Measurements from ENCODE around the gene CXCL1. TPM values are rescaled to one million over a fixed set of nuclear protein-coding genes. Genes with fewer than 3 reads are reported as not detected.

The CXCL1 gene
- total RNA-seq, 2 donors from 2014 or later: 0.68 to 8.7 TPM

GRCh38 chr4:73914071-73914470 is 44.9 kb downstream of the CXCL1 start:
- H3K4me1 ChIP-seq (ENCODE audit: control insufficient read depth in 1 of 2, low read depth in 2 of 2): no peaks in the 10 kb centered on the region
- H3K4me3 ChIP-seq: no peak overlapping the region
- no peaks in the 10 kb centered on the region for H3K36me3 ChIP-seq
- no peak overlapping the region for H3K27ac ChIP-seq
- TF ChIP-seq CTCF (IDR thresholded peaks at IDR 0.05): no peak
- ATAC-seq (ENCODE audit: insufficient number of reproducible peaks, low FRiP score, low read depth) (no peak), DNase-seq (ENCODE audit: low spot score) (no peak)
- no peaks in the 10 kb centered on the region for H3K9me3 ChIP-seq
- no peaks in the 10 kb centered on the region for H3K27me3 ChIP-seq (replicated peaks; ENCODE audit: insufficient read depth)

DNA sequence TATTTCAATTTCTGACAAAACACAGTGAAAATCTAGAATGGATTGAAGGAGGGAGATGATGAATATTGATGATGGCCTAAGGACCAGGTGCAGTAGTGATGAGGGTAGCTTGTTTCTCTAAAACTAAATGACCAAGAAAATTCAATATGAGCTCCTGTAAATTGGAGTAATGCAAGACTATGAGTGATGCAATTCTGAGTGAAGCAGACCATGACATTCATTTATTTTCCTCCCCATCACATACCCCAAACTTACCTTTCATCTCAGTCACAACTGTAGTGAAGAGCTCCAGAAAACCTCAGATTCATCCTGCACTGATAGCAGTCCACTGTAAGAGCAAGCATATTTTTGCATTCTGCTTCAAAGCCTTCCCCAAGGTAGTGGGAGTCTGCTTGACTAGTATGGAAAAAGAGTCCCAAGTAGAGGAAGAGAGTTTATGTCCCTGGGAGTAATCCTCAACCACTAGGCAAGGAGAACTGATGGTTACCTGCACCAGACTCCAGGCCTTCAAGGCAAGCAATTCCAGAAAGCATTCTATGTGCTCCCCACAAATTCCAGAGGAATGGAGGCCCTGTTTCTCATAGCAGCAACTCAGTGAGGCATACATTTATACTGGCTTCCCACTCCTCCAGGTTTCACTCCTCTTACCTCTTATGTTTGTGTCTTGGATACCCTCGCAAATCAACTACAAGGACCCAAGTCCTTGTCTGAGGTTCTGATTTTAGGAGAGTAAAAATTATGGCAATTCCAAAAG is 47.2 kb downstream of the CXCL1 start:
- DNase-seq (ENCODE audit: low spot score) (no peak), ATAC-seq (ENCODE audit: insufficient number of reproducible peaks, low FRiP score, low read depth) (no peak)
- Histone ChIP-seq H3K4me3 (no peak overlapping the region), H3K27me3 (replicated peaks; ENCODE audit: insufficient read depth) (no peaks in the 10 kb centered on the region), H3K36me3 (no peaks in the 10 kb centered on the region), H3K4me1 (ENCODE audit: control insufficient read depth in 1 of 2, low read depth in 2 of 2) (no peaks in the 10 kb centered on the region), H3K27ac (no peak overlapping the region), H3K9me3 (no peaks in the 10 kb centered on the region)
- TF ChIP-seq CTCF (IDR thresholded peaks at IDR 0.05): no peak

DNA sequence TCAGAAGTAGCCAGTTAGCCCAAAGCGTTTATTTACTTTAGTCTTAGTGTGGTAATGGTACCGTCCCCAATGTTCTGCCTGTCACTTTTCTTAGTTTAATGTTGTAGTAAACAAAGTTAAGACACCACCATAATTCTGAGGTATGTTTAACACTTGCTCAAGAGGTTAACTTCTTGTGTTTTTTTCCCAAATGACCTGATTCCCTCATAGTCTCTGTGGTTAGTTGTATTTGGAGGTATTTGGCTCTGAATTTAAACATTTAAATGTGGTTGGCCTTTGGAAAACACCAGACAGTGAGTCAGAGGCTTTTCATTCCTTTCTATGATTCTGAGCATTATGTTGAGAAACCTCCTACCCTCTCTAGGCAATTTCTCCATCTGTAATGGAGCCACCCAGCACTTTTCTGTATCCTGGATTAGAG is 47.9 kb downstream of the CXCL1 start:
- ATAC-seq (ENCODE audit: insufficient number of reproducible peaks, low FRiP score, low read depth) (no peak), DNase-seq (ENCODE audit: low spot score) (no peak)
- no peak for TF ChIP-seq CTCF (IDR thresholded peaks at IDR 0.05)
- H3K27me3 ChIP-seq (replicated peaks; ENCODE audit: insufficient read depth): no peaks in the 10 kb centered on the region
- H3K9me3 ChIP-seq: no peaks in the 10 kb centered on the region
- H3K4me3 ChIP-seq: no peak overlapping the region
- H3K4me1 ChIP-seq (ENCODE audit: control insufficient read depth in 1 of 2, low read depth in 2 of 2): no peaks in the 10 kb centered on the region
- H3K36me3 ChIP-seq: no peaks in the 10 kb centered on the region
- H3K27ac ChIP-seq: no peak overlapping the region

DNA sequence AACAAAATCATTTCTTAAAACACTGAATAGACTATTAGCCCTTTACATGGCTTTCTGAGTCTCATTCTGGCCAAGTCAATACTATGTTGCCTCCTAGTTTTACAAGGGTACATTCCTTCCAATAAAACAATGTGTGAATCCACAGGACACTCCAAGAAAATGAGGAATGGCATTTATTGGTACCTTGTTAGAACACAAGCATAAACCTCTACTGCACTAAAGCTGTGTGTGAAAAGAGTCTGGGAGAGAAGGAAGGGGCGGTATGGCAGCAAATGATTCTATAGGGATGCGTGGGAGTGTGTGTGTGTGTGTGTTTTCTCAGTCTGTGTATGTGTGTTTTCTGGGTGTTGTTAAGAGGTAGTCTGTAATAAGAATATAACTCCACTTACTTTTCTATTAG is 48.9 kb downstream of the CXCL1 start:
- H3K9me3 ChIP-seq: no peaks in the 10 kb centered on the region
- no peak overlapping the region for H3K27ac ChIP-seq
- H3K4me3 ChIP-seq: no peak overlapping the region
- no peaks in the 10 kb centered on the region for H3K27me3 ChIP-seq (replicated peaks; ENCODE audit: insufficient read depth)
- no peaks in the 10 kb centered on the region for H3K4me1 ChIP-seq (ENCODE audit: control insufficient read depth in 1 of 2, low read depth in 2 of 2)
- TF ChIP-seq CTCF (IDR thresholded peaks at IDR 0.05): no peak
- ATAC-seq (ENCODE audit: insufficient number of reproducible peaks, low FRiP score, low read depth) (no peak), DNase-seq (ENCODE audit: low spot score) (no peak)
- no peaks in the 10 kb centered on the region for H3K36me3 ChIP-seq

- Histone ChIP-seq H3K4me3 (no peak overlapping the region), H3K36me3 (no peaks in the 10 kb centered on the region), H3K4me1 (ENCODE audit: control insufficient read depth in 1 of 2, low read depth in 2 of 2) (no peaks in the 10 kb centered on the region), H3K9me3 (no peaks in the 10 kb centered on the region), H3K27me3 (replicated peaks; ENCODE audit: insufficient read depth) (no peaks in the 10 kb centered on the region), H3K27ac (no peak overlapping the region)
- ATAC-seq (ENCODE audit: insufficient number of reproducible peaks, low FRiP score, low read depth) (no peak), DNase-seq (ENCODE audit: low spot score) (no peak)
- no peak for TF ChIP-seq CTCF (IDR thresholded peaks at IDR 0.05)
Observed at GRCh38 chr4:73919691-73920090, 50.5 kb downstream of the CXCL1 start.

Other genes with a start within 250 kb of the CXCL1 start
- gene RASSF6, start 249.0 kb upstream of the CXCL1 start, total RNA-seq: under 1 TPM in 1 of 2 donors, not detected in 1; 0.56 TPM
- gene CXCL8, start 128.8 kb upstream of the CXCL1 start, total RNA-seq: 1 to 10 TPM; 5.4 to 6.9 TPM
- not detected for gene CXCL6, start 32.7 kb upstream of the CXCL1 start, total RNA-seq
- gene PF4V1, start 16.1 kb upstream of the CXCL1 start, total RNA-seq: not detected
- gene PF4, start 112.6 kb downstream of the CXCL1 start, total RNA-seq: not detected
- not detected for gene PPBP, start 118.8 kb downstream of the CXCL1 start, total RNA-seq
- under 1 TPM in 1 of 2 donors, not detected in 1; 0.49 TPM for gene CXCL5, start 129.3 kb downstream of the CXCL1 start, total RNA-seq
- 10 to 100 TPM in 1 of 2 donors, 1 to 10 TPM in 1; 4.9 to 11.9 TPM for gene CXCL3, start 169.3 kb downstream of the CXCL1 start, total RNA-seq
- 10 to 100 TPM; 34.0 to 71.4 TPM for gene CXCL2, start 229.8 kb downstream of the CXCL1 start, total RNA-seq